SU-DHL-6 (cell line): ENCODE data around the gene ME3.

Experiments used
- H2AFZ ChIP-seq: fragments of 200-600 bp; sonication (generic); 2 replicates; pipeline ENCODE4 v1.6.1; 2014; ENCODE audit warnings: low read depth, mild to moderate bottlenecking, moderate library complexity, mixed read lengths, antibody characterized with exemption, low read length; ENCODE audit not compliant: severe bottlenecking
- H3F3A ChIP-seq: fragments of 200-600 bp; shearing (Covaris generic); 2 replicates; pipeline ENCODE4 v1.6.0; 2016; ENCODE audit warnings: antibody characterized with exemption, mild to moderate bottlenecking; ENCODE audit not compliant: insufficient read depth
- H3K27ac ChIP-seq: fragments of 200-600 bp; sonication (generic); 2 replicates; pipeline ENCODE4 v1.5.1; 2016; ENCODE audit warnings: low read depth, mild to moderate bottlenecking, low read length, moderate library complexity, mixed read lengths
- H3K27me3 ChIP-seq: fragments of 200-600 bp; sonication (generic), shearing (Covaris generic); 2 replicates; pipeline ENCODE4 v1.6.0; 2014; ENCODE audit warnings: mild to moderate bottlenecking, low read length
- H3K36me3 ChIP-seq: fragments of 200-600 bp; sonication (generic); 2 replicates; pipeline ENCODE4 v1.6.1; 2014; ENCODE audit warnings: mild to moderate bottlenecking, low read length, mixed read lengths
- H3K4me2 ChIP-seq: fragments of 300-600, 200-600 bp; shearing (Covaris generic), sonication (generic); 2 replicates; pipeline ENCODE4 v1.6.0; 2014; ENCODE audit warnings: low read length, low read depth, mild to moderate bottlenecking; ENCODE audit not compliant: poor library complexity, severe bottlenecking
- H3K4me3 ChIP-seq: fragments of 200-600 bp; sonication (generic); 2 replicates; pipeline ENCODE4 v1.5.1; 2014; ENCODE audit warnings: antibody characterized with exemption, low read length, mild to moderate bottlenecking, mixed read lengths; ENCODE audit not compliant: insufficient read depth, poor library complexity, severe bottlenecking
- H3K79me2 ChIP-seq: fragments of 200-600 bp; sonication (generic); 2 replicates; pipeline ENCODE4 v1.6.1; 2014; ENCODE audit warnings: mild to moderate bottlenecking, low read length, moderate library complexity; ENCODE audit not compliant: insufficient read depth
- H3K9ac ChIP-seq: fragments of 200-600 bp; sonication (generic); 2 replicates; pipeline ENCODE4 v1.7.0; 2014; ENCODE audit warnings: mild to moderate bottlenecking, low read length
- H3K9me2 ChIP-seq: fragments of 200-600 bp; sonication (generic); replicated peaks from 2 replicates; pipeline ENCODE4 v1.6.1; 2014; ENCODE audit warnings: low read length; ENCODE audit not compliant: insufficient read depth
- H3K9me3 ChIP-seq: fragments of 200-600 bp; sonication (generic); 2 replicates; pipeline ENCODE4 v1.6.1; 2014; ENCODE audit warnings: low read length, mixed read lengths; ENCODE audit not compliant: insufficient read depth
- H4K20me1 ChIP-seq: fragments of 200-600 bp; sonication (generic); 2 replicates; pipeline ENCODE4 v1.6.1; 2014; ENCODE audit warnings: low read depth, mild to moderate bottlenecking, antibody characterized with exemption, low read length, moderate library complexity, mixed read lengths
- EZH2phosphoT487 ChIP-seq: fragments of 200-600 bp; sonication (generic), shearing (Covaris generic); conservative IDR thresholded peaks from 2 replicates; pipeline ENCODE4 v1.6.1; 2018; ENCODE audit warnings: mild to moderate bottlenecking, antibody characterized with exemption, low read length, moderate library complexity, mixed read lengths
- TF ChIP-seq, protein P1 (sequence below): fragments of 200-600 bp; sonication (generic); IDR thresholded peaks from one replicate; pipeline ENCODE4 v1.5.1; 2017; ENCODE audit warnings: antibody characterized with exemption, mild to moderate bottlenecking, low read length, moderate library complexity; ENCODE audit not compliant: insufficient read depth, poor library complexity, severe bottlenecking

The ME3 gene

DNA sequence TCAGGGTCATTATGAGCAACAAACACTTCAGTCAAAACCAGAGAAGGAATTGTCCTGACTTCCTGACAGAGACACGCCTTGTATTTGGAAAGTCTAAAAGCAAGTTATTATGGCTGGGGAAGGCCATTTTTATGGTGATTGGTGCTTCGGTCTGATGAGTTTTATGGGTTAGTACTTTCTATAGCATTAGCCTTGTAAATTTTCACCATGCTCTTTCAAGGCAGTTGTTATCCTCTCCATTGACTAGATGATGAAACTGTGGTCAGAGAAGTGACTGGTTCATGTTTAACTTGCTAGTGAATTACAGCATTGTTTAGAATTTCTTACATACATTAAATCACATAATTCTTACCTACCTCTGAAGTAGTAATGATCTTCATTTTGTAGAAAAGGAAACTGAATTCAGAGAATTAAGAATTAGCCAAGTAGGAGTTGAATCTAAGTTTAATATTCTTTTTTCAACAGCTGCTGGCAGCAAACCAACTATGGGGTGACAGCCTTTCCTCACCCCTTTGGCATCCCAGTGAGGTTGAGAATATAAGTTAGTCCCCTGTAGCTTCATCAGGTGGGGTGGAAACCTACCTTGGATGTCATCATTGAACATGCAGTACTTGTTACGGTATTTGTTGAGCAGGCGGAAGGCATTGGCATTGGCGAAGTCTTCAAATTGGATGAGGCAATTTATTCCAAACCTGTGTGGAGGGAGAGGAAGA is 207.8 kb downstream of the ME3 start:
- Histone ChIP-seq H3K4me2 (no peak overlapping the region), H3K27me3 (no peaks in the 10 kb centered on the region), H3K79me2 (no peaks in the 10 kb centered on the region), H3K9me2 (no peaks in the 10 kb centered on the region), H3F3A (no peaks in the 10 kb centered on the region), H2AFZ (no peak overlapping the region), H3K4me3 (no peak overlapping the region), H4K20me1 (no peaks in the 10 kb centered on the region), H3K9ac (no peak overlapping the region), H3K9me3 (no peaks in the 10 kb centered on the region), H3K27ac (no peak overlapping the region), H3K36me3 (no peaks in the 10 kb centered on the region)
- no peak for TF ChIP-seq EZH2phosphoT487
- TF ChIP-seq, protein P1, sequence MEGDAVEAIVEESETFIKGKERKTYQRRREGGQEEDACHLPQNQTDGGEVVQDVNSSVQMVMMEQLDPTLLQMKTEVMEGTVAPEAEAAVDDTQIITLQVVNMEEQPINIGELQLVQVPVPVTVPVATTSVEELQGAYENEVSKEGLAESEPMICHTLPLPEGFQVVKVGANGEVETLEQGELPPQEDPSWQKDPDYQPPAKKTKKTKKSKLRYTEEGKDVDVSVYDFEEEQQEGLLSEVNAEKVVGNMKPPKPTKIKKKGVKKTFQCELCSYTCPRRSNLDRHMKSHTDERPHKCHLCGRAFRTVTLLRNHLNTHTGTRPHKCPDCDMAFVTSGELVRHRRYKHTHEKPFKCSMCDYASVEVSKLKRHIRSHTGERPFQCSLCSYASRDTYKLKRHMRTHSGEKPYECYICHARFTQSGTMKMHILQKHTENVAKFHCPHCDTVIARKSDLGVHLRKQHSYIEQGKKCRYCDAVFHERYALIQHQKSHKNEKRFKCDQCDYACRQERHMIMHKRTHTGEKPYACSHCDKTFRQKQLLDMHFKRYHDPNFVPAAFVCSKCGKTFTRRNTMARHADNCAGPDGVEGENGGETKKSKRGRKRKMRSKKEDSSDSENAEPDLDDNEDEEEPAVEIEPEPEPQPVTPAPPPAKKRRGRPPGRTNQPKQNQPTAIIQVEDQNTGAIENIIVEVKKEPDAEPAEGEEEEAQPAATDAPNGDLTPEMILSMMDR, result no peak

DNA sequence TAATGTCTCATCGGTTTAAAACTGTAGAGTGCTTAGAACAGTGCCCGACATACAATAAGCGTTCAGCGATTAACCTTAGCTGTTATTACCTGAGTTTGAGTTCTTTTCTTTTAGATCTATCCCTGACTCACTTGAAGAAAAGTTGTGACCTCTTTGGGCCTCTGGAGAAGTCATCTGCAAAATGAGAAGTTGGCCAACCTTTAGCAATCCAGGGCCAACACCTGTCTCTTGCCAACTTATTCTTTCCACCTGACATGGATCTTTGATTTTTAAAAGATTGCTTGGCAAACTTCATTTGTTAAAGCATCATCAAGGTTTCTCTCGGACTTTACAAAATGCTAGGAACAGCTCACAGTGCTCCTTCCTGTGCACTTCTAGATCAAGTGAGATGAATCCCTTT is 208.5 kb downstream of the ME3 start:
- Histone ChIP-seq H2AFZ (no peak overlapping the region), H3K4me3 (no peak overlapping the region), H3K79me2 (no peaks in the 10 kb centered on the region), H3K27me3 (no peaks in the 10 kb centered on the region), H3K36me3 (no peaks in the 10 kb centered on the region), H3F3A (no peaks in the 10 kb centered on the region), H3K9me2 (no peaks in the 10 kb centered on the region), H3K9ac (no peak overlapping the region), H4K20me1 (no peaks in the 10 kb centered on the region), H3K27ac (no peak overlapping the region), H3K4me2 (no peak overlapping the region), H3K9me3 (no peaks in the 10 kb centered on the region)
- no peak for TF ChIP-seq EZH2phosphoT487
- TF ChIP-seq, protein P1, result no peak

DNA sequence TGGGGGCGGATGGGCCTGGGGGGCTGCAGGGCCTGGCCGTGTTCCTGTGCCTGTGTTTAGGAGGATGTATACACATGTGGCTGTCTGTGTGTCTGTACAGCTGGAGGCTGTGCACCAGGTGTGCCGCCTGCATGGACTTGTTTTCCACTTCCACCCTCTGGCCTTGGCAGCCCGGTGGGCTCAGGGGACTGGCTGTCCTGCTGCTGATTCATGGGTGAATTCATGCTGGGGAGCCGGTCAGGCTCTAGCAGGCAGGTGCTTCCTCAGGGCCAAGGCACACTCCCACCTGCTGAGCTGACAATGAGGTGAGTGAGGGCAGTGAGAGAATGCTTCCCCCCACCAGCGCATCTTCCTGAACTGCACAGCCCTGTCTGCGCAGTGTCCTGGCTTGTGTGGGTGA is 209.3 kb downstream of the ME3 start:
- no peaks in the 10 kb centered on the region for H3K36me3 ChIP-seq
- no peaks in the 10 kb centered on the region for H3K9me3 ChIP-seq
- no peaks in the 10 kb centered on the region for H3K27me3 ChIP-seq
- no peak overlapping the region for H3K9ac ChIP-seq
- H3K27ac ChIP-seq, result no peak overlapping the region
- H3K9me2 ChIP-seq, result no peaks in the 10 kb centered on the region
- H3F3A ChIP-seq, result no peaks in the 10 kb centered on the region
- no peaks in the 10 kb centered on the region for H3K79me2 ChIP-seq
- H2AFZ ChIP-seq, result no peak overlapping the region
- no peak overlapping the region for H3K4me3 ChIP-seq
- TF ChIP-seq, protein P1, result no peak
- TF ChIP-seq EZH2phosphoT487, result no peak
- H4K20me1 ChIP-seq, result no peaks in the 10 kb centered on the region
- H3K4me2 ChIP-seq, result no peak overlapping the region
